Natural killer cell treated with Interleukin-12 subunit alpha and Interleukin-12 subunit beta and Interleukin-15 and Interleukin-18, amount 100 ng/mL, for 72 hours (primary cell): ENCODE data around the gene KRTDAP. TPM values are rescaled to one million over a fixed set of nuclear protein-coding genes. Genes with fewer than 3 reads are reported as not detected.

Source experiments
- ATAC-seq, 2 donors: fragments of 150-1000 bp; cut with Tn5 transposase in 1 of 2; sonication (Bioruptor Pico), chemical (Tn5 transposase) in 1 of 2; 2 replicates each; pipeline ENCODE4 v1.10.0; 2021
- DNase-seq: peaks from one replicate; pipeline ENCODE4 v3.0.0; 2022; ENCODE audit warnings: low spot score
- H3K27ac Mint-ChIP-seq, 2 donors: 1 replicate in 1 of 2; 2 replicates in 1 of 2; pipeline ENCODE4 v1.8.0; 2022; ENCODE audit warnings: mixed read lengths in 2 of 2, mild to moderate bottlenecking in 1 of 2, moderate library complexity in 1 of 2
- H3K27me3 Mint-ChIP-seq, 2 donors: 1 replicate in 1 of 2; 2 replicates in 1 of 2; pipeline ENCODE4 v1.8.0; 2022; ENCODE audit warnings: mixed read lengths in 2 of 2
- H3K36me3 Mint-ChIP-seq: one replicate; pipeline ENCODE4 v1.8.0; 2022; ENCODE audit warnings: mixed read lengths
- H3K4me1 Mint-ChIP-seq, 2 donors: 1 replicate in 1 of 2; 2 replicates in 1 of 2; pipeline ENCODE4 v1.8.0; 2022; ENCODE audit warnings: low read depth in 2 of 2, mixed read lengths in 2 of 2, mild to moderate bottlenecking in 1 of 2
- H3K4me3 Mint-ChIP-seq: one replicate; pipeline ENCODE4 v1.8.0; 2022; ENCODE audit warnings: mixed read lengths
- H3K9me3 Mint-ChIP-seq: 2 replicates; pipeline ENCODE4 v1.8.0; 2022; ENCODE audit warnings: mixed read lengths
- total RNA-seq, 2 donors: library from RNA; stranded (reverse); gene quantifications; one replicate each; pipeline ENCODE4 v1.2.3, GENCODE V29; 2022

KRTDAP gene
- total RNA-seq, 2 donors from 2014 or later = not detected

- DNase-seq (peak; percentile 69), ATAC-seq (peak; percentile 92 to 96)
- Mint-ChIP-seq H3K4me1 (peaks cover 39 to 41% of the 10 kb centered on the region in 2 donors), H3K9me3 (peaks cover 5% of the 10 kb centered on the region), H3K4me3 (peak overlapping the region; percentile 81), H3K36me3 (no peaks in the 10 kb centered on the region), H3K27ac (peak overlapping the region; percentile 71 to 87), H3K27me3 (peaks cover 0 to 2% of the 10 kb centered on the region in 2 donors)
These were observed 44.3 kb downstream of the KRTDAP start for GRCh38 chr19:35445826-35446593.

- Mint-ChIP-seq H3K4me3 (peak overlapping the region; percentile 14), H3K4me1 (peaks cover 38% of the 10 kb centered on the region in 2 donors), H3K9me3 (peaks cover 5% of the 10 kb centered on the region), H3K27ac (peak overlapping the region; percentile 71 to 87), H3K36me3 (no peaks in the 10 kb centered on the region), H3K27me3 (no peaks in the 10 kb centered on the region)
- DNase-seq (no peak), ATAC-seq (no peak)
These were observed 45.5 kb downstream of the KRTDAP start for GRCh38 chr19:35444735-35445134.

GRCh38 chr19:35442091-35442490, 48.2 kb downstream of the KRTDAP start:
- H3K27ac Mint-ChIP-seq = no peak overlapping the region
- no peak overlapping the region for H3K4me3 Mint-ChIP-seq
- no peak for ATAC-seq
- H3K4me1 Mint-ChIP-seq = peaks cover 29 to 30% of the 10 kb centered on the region in 2 donors
- no peak for DNase-seq
- no peaks in the 10 kb centered on the region for H3K36me3 Mint-ChIP-seq
- H3K27me3 Mint-ChIP-seq = no peaks in the 10 kb centered on the region
- H3K9me3 Mint-ChIP-seq = peaks cover 5% of the 10 kb centered on the region

- Mint-ChIP-seq H3K27ac (peak overlapping the region in 1 of 2 donors; percentile 89), H3K9me3 (no peaks in the 10 kb centered on the region), H3K27me3 (no peaks in the 10 kb centered on the region), H3K36me3 (no peaks in the 10 kb centered on the region), H3K4me3 (no peak overlapping the region), H3K4me1 (peaks cover 24% of the 10 kb centered on the region in 2 donors)
- DNase-seq (no peak), ATAC-seq (no peak)
These were observed 50.3 kb downstream of the KRTDAP start for GRCh38 chr19:35439921-35440320.

- no peak for ATAC-seq
- DNase-seq = no peak
- Mint-ChIP-seq H3K36me3 (no peaks in the 10 kb centered on the region), H3K27ac (peak overlapping the region in 1 of 2 donors; percentile 89), H3K27me3 (no peaks in the 10 kb centered on the region), H3K4me3 (peak overlapping the region; percentile 29), H3K4me1 (peaks cover 20 to 21% of the 10 kb centered on the region in 2 donors), H3K9me3 (no peaks in the 10 kb centered on the region)
These were observed 51.7 kb downstream of the KRTDAP start for GRCh38 chr19:35438527-35438926.

GRCh38 chr19:35438096-35438495, 52.2 kb downstream of the KRTDAP start:
- H3K4me1 Mint-ChIP-seq = peaks cover 20 to 21% of the 10 kb centered on the region in 2 donors
- no peak for ATAC-seq
- no peak for DNase-seq
- H3K4me3 Mint-ChIP-seq = peak overlapping the region; percentile 29
- H3K36me3 Mint-ChIP-seq = no peaks in the 10 kb centered on the region
- peak overlapping the region in 1 of 2 donors; percentile 93 for H3K27ac Mint-ChIP-seq
- no peaks in the 10 kb centered on the region for H3K9me3 Mint-ChIP-seq
- H3K27me3 Mint-ChIP-seq = no peaks in the 10 kb centered on the region

- no peak for DNase-seq
- no peaks in the 10 kb centered on the region for H3K36me3 Mint-ChIP-seq
- peak overlapping the region; percentile 88 to 93 for H3K27ac Mint-ChIP-seq
- no peaks in the 10 kb centered on the region for H3K9me3 Mint-ChIP-seq
- H3K4me3 Mint-ChIP-seq = peak overlapping the region; percentile 85
- no peaks in the 10 kb centered on the region for H3K27me3 Mint-ChIP-seq
- peaks cover 21 to 23% of the 10 kb centered on the region in 2 donors for H3K4me1 Mint-ChIP-seq
- ATAC-seq = no peak
These were observed 52.8 kb downstream of the KRTDAP start for GRCh38 chr19:35437406-35437951.

Other genes starting within 250 kb of the KRTDAP start
- 1 to 10 TPM; 1.5 to 2.7 TPM for gene LSR, start 241.5 kb downstream of the KRTDAP start, total RNA-seq
- gene USF2, start 221.5 kb downstream of the KRTDAP start, total RNA-seq = 100 to 1,000 TPM in 1 of 2 donors, 10 to 100 TPM in 1; 90.4 to 102 TPM
- 1 to 10 TPM in 1 of 2 donors, under 1 TPM in 1; 0.92 to 2.4 TPM for gene HAMP, start 207.9 kb downstream of the KRTDAP start, total RNA-seq
- under 1 TPM in 1 of 2 donors, not detected in 1; 0.38 TPM for gene MAG, start 198.3 kb downstream of the KRTDAP start, total RNA-seq
- gene CD22, start 161.3 kb downstream of the KRTDAP start, total RNA-seq = 10 to 100 TPM in 1 of 2 donors, 1 to 10 TPM in 1; 1.1 to 15.0 TPM
- under 1 TPM; 0.19 to 0.36 TPM for gene FFAR1, start 142.6 kb downstream of the KRTDAP start, total RNA-seq
- gene FFAR3, start 132.0 kb downstream of the KRTDAP start, total RNA-seq = under 1 TPM in 1 of 2 donors, not detected in 1; 0.62 TPM
- gene GPR42, start 119.4 kb downstream of the KRTDAP start, total RNA-seq = under 1 TPM in 1 of 2 donors, not detected in 1; 0.56 TPM
- not detected for gene FFAR2, start 42.2 kb downstream of the KRTDAP start, total RNA-seq
- gene DMKN, start 23.2 kb upstream of the KRTDAP start, total RNA-seq = 1 to 10 TPM in 1 of 2 donors, not detected in 1; 1.8 TPM
- not detected for gene SBSN, start 37.8 kb upstream of the KRTDAP start, total RNA-seq
- not detected for gene GAPDHS, start 43.0 kb upstream of the KRTDAP start, total RNA-seq
- gene TMEM147, start 55.2 kb upstream of the KRTDAP start, total RNA-seq = 10 to 100 TPM; 25.3 to 34.4 TPM
- not detected for gene ATP4A, start 73.2 kb upstream of the KRTDAP start, total RNA-seq
- gene PMIS2, start 95.7 kb upstream of the KRTDAP start, total RNA-seq = not detected
- gene HAUS5, start 122.3 kb upstream of the KRTDAP start, total RNA-seq = 10 to 100 TPM; 29.2 to 55.0 TPM
- 100 to 1,000 TPM; 109 to 110 TPM for gene RBM42, start 138.6 kb upstream of the KRTDAP start, total RNA-seq
- 1 to 10 TPM in 1 of 2 donors, under 1 TPM in 1; 0.39 to 1.2 TPM for gene ETV2, start 151.3 kb upstream of the KRTDAP start, total RNA-seq
- gene COX6B1, start 157.9 kb upstream of the KRTDAP start, total RNA-seq = 100 to 1,000 TPM; 363 to 400 TPM
- under 1 TPM; 0.38 to 0.70 TPM for gene UPK1A, start 176.1 kb upstream of the KRTDAP start, total RNA-seq
- 100 to 1,000 TPM; 191 to 295 TPM for gene ZBTB32, start 214.1 kb upstream of the KRTDAP start, total RNA-seq
- gene KMT2B, start 227.5 kb upstream of the KRTDAP start, total RNA-seq = 100 to 1,000 TPM in 1 of 2 donors, 10 to 100 TPM in 1; 80.1 to 137 TPM